ENCODE results near the gene ATP23.

ATP23 gene

GRCh38 chr12:57983146-57983857 is 41.9 kb downstream of the ATP23 start:
- peak; percentile 64 for DNase-seq (ENCODE audit: low read depth)
- TF ChIP-seq MYC (IDR thresholded peaks at IDR 0.05; ENCODE audit: low read depth, low read length) = no peak
- TF ChIP-seq CTCF (IDR thresholded peaks at IDR 0.05; ENCODE audit: low read depth, low read length) = peak; percentile 59

GRCh38 chr12:57983858-57984505 is 42.6 kb downstream of the ATP23 start:
- no peak for TF ChIP-seq CTCF (IDR thresholded peaks at IDR 0.05; ENCODE audit: low read depth, low read length)
- no peak for TF ChIP-seq MYC (IDR thresholded peaks at IDR 0.05; ENCODE audit: low read depth, low read length)
- no peak for TF ChIP-seq POLR2A (IDR thresholded peaks at IDR 0.05; ENCODE audit: extremely low read depth, insufficient read length)
- TF ChIP-seq MAX (IDR thresholded peaks at IDR 0.05; ENCODE audit: low read depth, low read length) = no peak
- DNase-seq (ENCODE audit: low read depth) = no peak
- no peak overlapping the region for H3K4me3 ChIP-seq (ENCODE audit: low read depth, low read length)

More at GRCh38 chr12:57983146-57983857, 41.9 kb downstream of the ATP23 start:
- H3K4me3 ChIP-seq (ENCODE audit: low read depth, low read length) = no peak overlapping the region

- H3K4me3 ChIP-seq (ENCODE audit: low read depth, low read length) = no peak overlapping the region
- TF ChIP-seq MAX (IDR thresholded peaks at IDR 0.05; ENCODE audit: low read depth, low read length) (no peak), POLR2A (IDR thresholded peaks at IDR 0.05; ENCODE audit: extremely low read depth, insufficient read length) (no peak), CTCF (IDR thresholded peaks at IDR 0.05; ENCODE audit: low read depth, low read length) (no peak), MYC (IDR thresholded peaks at IDR 0.05; ENCODE audit: low read depth, low read length) (no peak)
- DNase-seq (ENCODE audit: low read depth) = no peak
Measured at GRCh38 chr12:57984629-57985151, 43.3 kb downstream of the ATP23 start.

GRCh38 chr12:57985685-57986084 is 44.3 kb downstream of the ATP23 start:
- DNase-seq (ENCODE audit: low read depth) = no peak
- TF ChIP-seq MYC (IDR thresholded peaks at IDR 0.05; ENCODE audit: low read depth, low read length) (no peak), POLR2A (IDR thresholded peaks at IDR 0.05; ENCODE audit: extremely low read depth, insufficient read length) (no peak), CTCF (IDR thresholded peaks at IDR 0.05; ENCODE audit: low read depth, low read length) (no peak), MAX (IDR thresholded peaks at IDR 0.05; ENCODE audit: low read depth, low read length) (no peak)
- no peak overlapping the region for H3K4me3 ChIP-seq (ENCODE audit: low read depth, low read length)

GRCh38 chr12:57989838-57990237 is 48.5 kb downstream of the ATP23 start:
- no peak for TF ChIP-seq MYC (IDR thresholded peaks at IDR 0.05; ENCODE audit: low read depth, low read length)
- no peak for TF ChIP-seq MAX (IDR thresholded peaks at IDR 0.05; ENCODE audit: low read depth, low read length)
- TF ChIP-seq POLR2A (IDR thresholded peaks at IDR 0.05; ENCODE audit: extremely low read depth, insufficient read length) = no peak
- TF ChIP-seq CTCF (IDR thresholded peaks at IDR 0.05; ENCODE audit: low read depth, low read length) = no peak
- H3K4me3 ChIP-seq (ENCODE audit: low read depth, low read length) = no peak overlapping the region
- no peak for DNase-seq (ENCODE audit: low read depth)
